Measurements from ENCODE around the gene OR8G5.

DNA sequence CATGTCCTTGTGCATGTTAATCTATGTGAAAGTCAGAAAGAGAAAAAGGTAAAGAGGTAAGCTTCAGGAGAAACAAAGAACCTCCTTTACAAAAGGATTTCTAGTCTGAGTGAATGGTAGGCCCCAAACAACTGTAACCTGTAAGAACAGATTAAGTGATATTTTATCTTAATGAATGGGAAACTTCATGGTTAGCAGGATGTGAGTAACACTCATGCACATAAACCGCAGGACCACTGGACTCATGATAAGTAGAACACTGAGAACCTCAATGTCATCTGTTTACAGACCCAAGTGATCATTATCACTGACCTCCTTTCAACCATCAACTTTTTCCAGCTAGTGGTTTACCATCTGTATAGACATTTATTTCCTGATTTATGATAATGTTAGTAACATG is 19.9 kb downstream of the OR8G5 start:
- TF ChIP-seq, protein P1, sequence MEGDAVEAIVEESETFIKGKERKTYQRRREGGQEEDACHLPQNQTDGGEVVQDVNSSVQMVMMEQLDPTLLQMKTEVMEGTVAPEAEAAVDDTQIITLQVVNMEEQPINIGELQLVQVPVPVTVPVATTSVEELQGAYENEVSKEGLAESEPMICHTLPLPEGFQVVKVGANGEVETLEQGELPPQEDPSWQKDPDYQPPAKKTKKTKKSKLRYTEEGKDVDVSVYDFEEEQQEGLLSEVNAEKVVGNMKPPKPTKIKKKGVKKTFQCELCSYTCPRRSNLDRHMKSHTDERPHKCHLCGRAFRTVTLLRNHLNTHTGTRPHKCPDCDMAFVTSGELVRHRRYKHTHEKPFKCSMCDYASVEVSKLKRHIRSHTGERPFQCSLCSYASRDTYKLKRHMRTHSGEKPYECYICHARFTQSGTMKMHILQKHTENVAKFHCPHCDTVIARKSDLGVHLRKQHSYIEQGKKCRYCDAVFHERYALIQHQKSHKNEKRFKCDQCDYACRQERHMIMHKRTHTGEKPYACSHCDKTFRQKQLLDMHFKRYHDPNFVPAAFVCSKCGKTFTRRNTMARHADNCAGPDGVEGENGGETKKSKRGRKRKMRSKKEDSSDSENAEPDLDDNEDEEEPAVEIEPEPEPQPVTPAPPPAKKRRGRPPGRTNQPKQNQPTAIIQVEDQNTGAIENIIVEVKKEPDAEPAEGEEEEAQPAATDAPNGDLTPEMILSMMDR (conservative IDR thresholded peaks at IDR 0.05; ENCODE audit: low read depth in 2 of 2) = no peak
- no peak for TF ChIP-seq ZNF331 (CRISPR knock-in tag; IDR thresholded peaks at IDR 0.05; ENCODE audit: low read depth)
- TF ChIP-seq, protein P2, sequence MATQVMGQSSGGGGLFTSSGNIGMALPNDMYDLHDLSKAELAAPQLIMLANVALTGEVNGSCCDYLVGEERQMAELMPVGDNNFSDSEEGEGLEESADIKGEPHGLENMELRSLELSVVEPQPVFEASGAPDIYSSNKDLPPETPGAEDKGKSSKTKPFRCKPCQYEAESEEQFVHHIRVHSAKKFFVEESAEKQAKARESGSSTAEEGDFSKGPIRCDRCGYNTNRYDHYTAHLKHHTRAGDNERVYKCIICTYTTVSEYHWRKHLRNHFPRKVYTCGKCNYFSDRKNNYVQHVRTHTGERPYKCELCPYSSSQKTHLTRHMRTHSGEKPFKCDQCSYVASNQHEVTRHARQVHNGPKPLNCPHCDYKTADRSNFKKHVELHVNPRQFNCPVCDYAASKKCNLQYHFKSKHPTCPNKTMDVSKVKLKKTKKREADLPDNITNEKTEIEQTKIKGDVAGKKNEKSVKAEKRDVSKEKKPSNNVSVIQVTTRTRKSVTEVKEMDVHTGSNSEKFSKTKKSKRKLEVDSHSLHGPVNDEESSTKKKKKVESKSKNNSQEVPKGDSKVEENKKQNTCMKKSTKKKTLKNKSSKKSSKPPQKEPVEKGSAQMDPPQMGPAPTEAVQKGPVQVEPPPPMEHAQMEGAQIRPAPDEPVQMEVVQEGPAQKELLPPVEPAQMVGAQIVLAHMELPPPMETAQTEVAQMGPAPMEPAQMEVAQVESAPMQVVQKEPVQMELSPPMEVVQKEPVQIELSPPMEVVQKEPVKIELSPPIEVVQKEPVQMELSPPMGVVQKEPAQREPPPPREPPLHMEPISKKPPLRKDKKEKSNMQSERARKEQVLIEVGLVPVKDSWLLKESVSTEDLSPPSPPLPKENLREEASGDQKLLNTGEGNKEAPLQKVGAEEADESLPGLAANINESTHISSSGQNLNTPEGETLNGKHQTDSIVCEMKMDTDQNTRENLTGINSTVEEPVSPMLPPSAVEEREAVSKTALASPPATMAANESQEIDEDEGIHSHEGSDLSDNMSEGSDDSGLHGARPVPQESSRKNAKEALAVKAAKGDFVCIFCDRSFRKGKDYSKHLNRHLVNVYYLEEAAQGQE (IDR thresholded peaks at IDR 0.05; ENCODE audit: unreplicated experiment) = no peak
- no peak for TF ChIP-seq EZH2phosphoT487 (IDR thresholded peaks at IDR 0.05; ENCODE audit: unreplicated experiment)
- TF ChIP-seq NANOG (IDR thresholded peaks at IDR 0.05; ENCODE audit: borderline replicate concordance) = no peak
